ENCODE data around the gene PPL. TPM values are rescaled to one million over a fixed set of nuclear protein-coding genes. Genes with fewer than 3 reads are reported as not detected.

Gene PPL
- total and polyA plus RNA-seq, 3 donors from 2014 or later, result 5.4 to 6.8 (median 6.1) TPM

DNA sequence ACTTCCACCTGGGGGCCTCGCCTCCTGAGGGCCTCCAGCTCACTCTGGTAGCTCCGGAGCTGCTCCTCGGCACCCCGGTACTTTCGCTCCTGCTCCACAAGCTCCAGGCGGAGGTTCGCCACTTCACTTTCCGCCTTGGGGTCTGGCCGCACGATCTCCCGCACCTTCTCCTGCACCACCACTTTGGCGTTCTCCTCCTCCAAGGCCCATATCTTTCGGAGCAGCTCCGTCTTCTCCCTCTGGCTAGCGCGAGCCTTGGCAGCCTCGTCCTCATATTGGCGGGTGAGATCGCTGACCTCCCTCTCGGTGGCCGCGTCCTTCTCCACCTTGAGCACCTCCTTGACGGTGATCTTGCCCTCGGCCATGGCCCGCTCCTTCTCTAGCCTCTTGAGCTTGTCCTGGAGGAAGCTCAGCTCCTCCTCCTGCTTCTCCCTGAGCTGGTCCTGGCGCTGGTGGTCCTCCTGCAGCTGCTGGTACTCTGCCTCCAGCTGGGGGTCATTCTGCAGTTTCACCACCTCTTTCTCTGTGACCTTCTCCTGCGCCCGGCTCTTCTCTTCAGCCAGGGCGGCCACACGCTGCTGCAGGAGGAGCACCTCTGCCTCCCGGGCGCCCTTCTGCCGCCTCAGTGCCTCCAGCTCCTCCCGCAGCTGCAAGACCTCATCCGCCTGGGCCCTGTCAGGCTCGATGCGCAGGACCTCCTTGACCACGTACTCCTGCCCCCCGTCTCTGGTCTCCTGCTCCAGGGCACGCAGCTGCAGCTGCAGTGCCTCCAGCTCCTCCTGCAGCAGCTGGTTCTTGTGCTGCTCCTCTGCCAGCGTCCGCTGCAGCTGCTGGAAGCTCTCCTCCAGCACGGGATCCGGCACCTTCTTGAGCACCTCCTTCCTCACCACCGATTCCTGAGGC lies 51.7 kb downstream of the PPL start:
- 91 to 92% methylated on average over 45 of the region's 45 CpGs for WGBS, 2 donors
- Histone ChIP-seq H3K36me3 (ENCODE audit: low read depth, missing control alignments) (no peaks in the 10 kb centered on the region), H3K9me3 (no peaks in the 10 kb centered on the region), H3K27me3 (no peaks in the 10 kb centered on the region), H3K4me3 (no peak overlapping the region), H3K27ac (no peak overlapping the region), H3K4me1 (peaks cover 4% of the 10 kb centered on the region)
- intact Hi-C loops (cut with DNase I; ENCODE audit: low total_unique reads), result no loop called here
- no peak for DNase-seq
- TF ChIP-seq, protein P1, sequence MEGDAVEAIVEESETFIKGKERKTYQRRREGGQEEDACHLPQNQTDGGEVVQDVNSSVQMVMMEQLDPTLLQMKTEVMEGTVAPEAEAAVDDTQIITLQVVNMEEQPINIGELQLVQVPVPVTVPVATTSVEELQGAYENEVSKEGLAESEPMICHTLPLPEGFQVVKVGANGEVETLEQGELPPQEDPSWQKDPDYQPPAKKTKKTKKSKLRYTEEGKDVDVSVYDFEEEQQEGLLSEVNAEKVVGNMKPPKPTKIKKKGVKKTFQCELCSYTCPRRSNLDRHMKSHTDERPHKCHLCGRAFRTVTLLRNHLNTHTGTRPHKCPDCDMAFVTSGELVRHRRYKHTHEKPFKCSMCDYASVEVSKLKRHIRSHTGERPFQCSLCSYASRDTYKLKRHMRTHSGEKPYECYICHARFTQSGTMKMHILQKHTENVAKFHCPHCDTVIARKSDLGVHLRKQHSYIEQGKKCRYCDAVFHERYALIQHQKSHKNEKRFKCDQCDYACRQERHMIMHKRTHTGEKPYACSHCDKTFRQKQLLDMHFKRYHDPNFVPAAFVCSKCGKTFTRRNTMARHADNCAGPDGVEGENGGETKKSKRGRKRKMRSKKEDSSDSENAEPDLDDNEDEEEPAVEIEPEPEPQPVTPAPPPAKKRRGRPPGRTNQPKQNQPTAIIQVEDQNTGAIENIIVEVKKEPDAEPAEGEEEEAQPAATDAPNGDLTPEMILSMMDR (IDR thresholded peaks at IDR 0.05), result no peak
- TF ChIP-seq POLR2A (IDR thresholded peaks at IDR 0.05), result no peak

DNA sequence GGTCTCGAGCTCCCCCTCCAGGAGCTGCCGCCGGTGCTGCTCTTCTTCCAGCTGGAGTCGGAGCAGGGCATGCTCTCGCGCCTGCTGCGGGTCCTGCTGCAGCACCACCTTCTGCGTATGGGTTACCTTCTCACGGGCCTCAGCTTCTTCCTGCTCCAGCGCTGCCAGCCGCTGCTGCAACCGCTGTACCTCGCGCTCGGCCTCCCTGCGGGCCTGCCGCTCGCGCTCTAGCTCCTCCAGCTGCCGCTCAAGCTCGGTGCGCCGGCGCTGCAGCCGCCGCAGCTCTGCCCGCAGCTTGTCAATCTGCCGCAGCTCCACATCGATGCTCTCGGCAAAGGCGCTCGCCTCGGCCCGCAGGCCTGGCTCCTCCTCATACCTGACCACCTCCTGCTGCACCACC lies 52.7 kb downstream of the PPL start:
- Histone ChIP-seq H3K27me3 (no peaks in the 10 kb centered on the region), H3K4me1 (peaks cover 4% of the 10 kb centered on the region), H3K36me3 (ENCODE audit: low read depth, missing control alignments) (no peaks in the 10 kb centered on the region), H3K9me3 (no peaks in the 10 kb centered on the region), H3K4me3 (no peak overlapping the region), H3K27ac (no peak overlapping the region)
- no peak for DNase-seq
- intact Hi-C loops (cut with DNase I; ENCODE audit: low total_unique reads), result no loop called here
- TF ChIP-seq, protein P1 (IDR thresholded peaks at IDR 0.05), result no peak
- no peak for TF ChIP-seq POLR2A (IDR thresholded peaks at IDR 0.05)
- 95 to 96% methylated on average over 33 to 34 of the region's 34 CpGs for WGBS, 2 donors

DNA sequence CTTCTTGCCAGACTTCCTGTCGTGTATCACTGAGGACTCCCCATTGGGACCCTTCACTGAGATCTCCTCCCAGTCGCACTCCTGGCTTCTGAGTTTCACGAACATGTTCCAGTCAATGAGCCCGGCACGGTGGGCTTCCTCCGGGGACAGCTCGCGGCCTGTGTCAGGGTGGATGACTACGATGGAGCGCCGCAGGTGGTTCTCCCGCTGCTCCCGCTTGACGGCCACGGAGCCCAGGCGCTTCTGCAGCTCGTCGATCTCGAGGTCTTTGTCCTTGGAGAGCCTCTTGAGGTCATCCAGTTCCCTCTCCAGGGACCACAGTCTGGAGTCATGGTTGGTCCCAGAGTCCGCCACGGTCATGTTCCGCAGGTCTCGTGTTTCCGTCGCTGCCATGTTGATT lies 53.4 kb downstream of the PPL start:
- no peaks in the 10 kb centered on the region for H3K27me3 ChIP-seq
- H3K9me3 ChIP-seq, result no peaks in the 10 kb centered on the region
- no peaks in the 10 kb centered on the region for H3K36me3 ChIP-seq (ENCODE audit: low read depth, missing control alignments)
- no peak for DNase-seq
- peaks cover 4% of the 10 kb centered on the region for H3K4me1 ChIP-seq
- 94 to 98% methylated on average over 11 to 25 of the region's 25 CpGs for WGBS, 2 donors
- TF ChIP-seq POLR2A (IDR thresholded peaks at IDR 0.05), result no peak
- H3K27ac ChIP-seq, result no peak overlapping the region
- intact Hi-C loops (cut with DNase I; ENCODE audit: low total_unique reads), result no loop called here
- no peak overlapping the region for H3K4me3 ChIP-seq

DNA sequence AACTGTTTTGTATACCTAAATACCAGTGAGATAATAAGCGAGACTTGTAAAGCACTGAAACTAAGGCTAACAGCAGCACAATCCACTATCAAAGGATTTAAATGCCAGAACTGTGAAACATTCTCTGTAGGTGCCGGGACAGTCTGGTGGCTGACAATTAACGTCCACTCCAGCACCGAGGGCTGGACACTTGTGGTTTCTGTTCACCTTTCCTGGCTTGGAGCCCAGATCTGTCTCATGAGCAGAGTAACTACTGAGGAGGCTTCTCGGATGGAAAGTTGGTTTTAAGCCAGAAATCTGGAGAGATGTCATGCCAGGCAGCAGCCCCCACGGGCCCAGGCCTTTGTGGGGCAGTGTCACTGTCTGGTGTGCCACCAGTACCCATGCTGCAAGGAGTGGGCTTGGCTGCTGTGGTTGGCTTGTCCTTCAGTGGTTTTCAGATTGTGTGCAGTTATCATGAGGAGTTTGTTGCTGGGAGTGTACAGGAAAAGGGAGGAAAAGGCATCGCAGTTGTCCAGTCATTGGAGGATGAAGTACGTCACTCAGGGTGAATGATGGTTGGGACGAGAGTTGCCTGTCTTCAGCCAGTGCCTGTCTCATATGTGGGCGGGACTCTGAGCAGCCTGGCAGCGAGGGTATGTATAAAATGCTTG lies 54.2 kb downstream of the PPL start:
- 75% methylated on average over 9 to 11 of the region's 11 CpGs for WGBS, 2 donors
- intact Hi-C loops (cut with DNase I; ENCODE audit: low total_unique reads), result no loop called here
- Histone ChIP-seq H3K27ac (no peak overlapping the region), H3K4me1 (peaks cover 4% of the 10 kb centered on the region), H3K9me3 (no peaks in the 10 kb centered on the region), H3K36me3 (ENCODE audit: low read depth, missing control alignments) (no peaks in the 10 kb centered on the region), H3K4me3 (no peak overlapping the region), H3K27me3 (no peaks in the 10 kb centered on the region)
- peak; percentile 36 for DNase-seq
- TF ChIP-seq POLR2A (IDR thresholded peaks at IDR 0.05), result no peak
- TF ChIP-seq, protein P1 (IDR thresholded peaks at IDR 0.05), result no peak

DNA sequence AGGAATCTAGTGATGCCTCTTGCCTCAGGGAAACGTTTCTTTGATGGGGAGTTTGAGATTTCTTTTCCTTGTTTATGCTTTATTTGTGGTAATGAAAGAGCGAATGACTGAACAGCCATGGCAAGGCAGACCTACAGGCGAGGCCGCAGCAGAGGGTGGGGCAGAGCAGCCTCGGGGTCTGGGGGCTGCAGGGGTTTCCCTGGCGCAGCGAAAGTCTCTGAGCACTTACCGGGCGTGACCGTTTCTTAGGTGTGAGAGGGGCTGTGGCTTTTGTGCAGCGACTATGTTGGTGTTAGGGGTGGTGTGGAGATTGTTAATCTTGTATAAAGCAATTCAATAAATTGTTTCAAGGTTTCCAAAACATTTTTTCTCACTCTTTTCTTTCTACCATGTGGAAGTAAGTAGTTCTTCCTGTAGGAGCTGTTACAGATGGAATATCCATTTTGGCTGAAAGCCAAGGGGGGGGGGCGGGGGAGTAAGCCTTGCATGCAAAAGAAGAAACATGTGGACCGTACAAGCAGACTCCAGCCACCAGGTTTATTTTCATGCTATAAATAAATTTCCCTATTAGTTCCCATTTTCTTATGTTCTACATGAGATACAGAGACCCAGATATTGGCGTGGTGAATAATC lies 54.8 kb downstream of the PPL start:
- intact Hi-C loops (cut with DNase I; ENCODE audit: low total_unique reads), result no loop called here
- TF ChIP-seq, protein P1 (IDR thresholded peaks at IDR 0.05), result no peak
- no peak for TF ChIP-seq POLR2A (IDR thresholded peaks at IDR 0.05)
- Histone ChIP-seq H3K4me3 (no peak overlapping the region), H3K36me3 (ENCODE audit: low read depth, missing control alignments) (no peaks in the 10 kb centered on the region), H3K4me1 (peaks cover 4% of the 10 kb centered on the region), H3K27me3 (no peaks in the 10 kb centered on the region), H3K9me3 (no peaks in the 10 kb centered on the region), H3K27ac (no peak overlapping the region)
- 70 to 74% methylated on average over 14 of the region's 14 CpGs for WGBS, 2 donors
- no peak for DNase-seq

Measured in testis (tissue), 3 donors.